Stimulated activated CD4-positive, alpha-beta T cell treated with anti-CD3 and anti-CD28 coated beads, Interleukin-4, amount 100 ng/mL, for 48 hours (primary cell): ENCODE results near the gene EPG5.

Experiments
- DNase-seq, 2 donors: peaks; one replicate each; pipeline ENCODE4 v3.0.0-alpha.2; 2020; ENCODE audit warnings: low read depth in 2 of 2

EPG5 gene

GRCh38 chr18:45802814-45803492, 164.2 kb downstream of the EPG5 start:
- DNase-seq, result no peak

DNA sequence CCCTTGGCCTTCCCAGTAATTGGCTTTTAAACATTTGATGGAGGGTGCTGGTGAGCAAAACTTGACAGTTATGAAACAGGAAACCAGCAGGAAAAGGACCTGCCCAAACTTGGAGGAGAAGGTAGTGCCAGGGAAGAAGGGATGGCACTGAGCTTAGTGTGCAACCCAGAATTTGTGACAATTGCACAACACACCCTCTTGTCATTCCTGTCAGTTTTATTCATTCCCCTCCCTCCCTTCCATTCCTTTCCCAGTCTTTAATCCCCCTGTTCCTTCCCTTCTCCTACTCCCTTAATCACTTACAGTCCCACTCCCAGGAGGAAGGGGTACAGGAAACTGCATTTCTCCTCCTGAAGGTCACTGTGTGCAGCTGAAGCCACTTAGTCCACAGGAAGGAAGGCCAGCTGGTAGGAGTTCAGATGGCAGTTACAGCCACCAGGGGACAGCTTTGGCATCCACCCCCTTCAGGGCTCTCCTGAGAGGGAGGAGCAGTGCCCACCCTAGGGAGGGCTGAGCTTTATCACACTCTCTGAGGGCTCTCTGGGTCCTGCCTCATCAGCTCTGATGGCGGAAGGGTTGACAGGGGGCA, 165.6 kb downstream of the EPG5 start:
- DNase-seq, result no peak
